ENCODE data around the gene PSTPIP1. TPM values are rescaled to one million over a fixed set of nuclear protein-coding genes. Genes with fewer than 3 reads are reported as not detected.

The PSTPIP1 gene
- total and polyA plus RNA-seq, 2 of the 8 experiments (the other 6 are each of a cell fraction or from before 2014, with no cell fraction given): 1.6 to 1.8 TPM

Small RNAs within 50 kb of the gene (small RNA-seq; reads per million reads assigned to genes)
- gene RN7SL278P (ENCODE audit: insufficient read depth): not detected

Other genes with a start within 250 kb of the PSTPIP1 start
- gene SCAPER, start 89.8 kb upstream of the PSTPIP1 start, total RNA-seq (2021; fragmentation: NEBNext Ultra II Directional; extraction: Animal tissue kit (Norgen Biotek cat#: 25700)): 6.8 and 6.9 TPM in 2 replicates
- 1.4 and 1.6 TPM in 2 replicates for gene SCAPER, start 89.8 kb upstream of the PSTPIP1 start, polyA plus RNA-seq (2011; rRNA removed)
- gene RCN2, start 63.4 kb upstream of the PSTPIP1 start, total RNA-seq (2021; fragmentation: NEBNext Ultra II Directional; extraction: Animal tissue kit (Norgen Biotek cat#: 25700)): 125 and 137 TPM in 2 replicates
- gene RCN2, start 63.4 kb upstream of the PSTPIP1 start, polyA plus RNA-seq (2011; rRNA removed): 33.3 and 65.6 TPM in 2 replicates
- 107 and 112 TPM in 2 replicates for gene TSPAN3, start 76.0 kb downstream of the PSTPIP1 start, total RNA-seq (2021; fragmentation: NEBNext Ultra II Directional; extraction: Animal tissue kit (Norgen Biotek cat#: 25700))
- gene TSPAN3, start 76.0 kb downstream of the PSTPIP1 start, polyA plus RNA-seq (2011; rRNA removed): 172 and 238 TPM in 2 replicates